ENCODE results near the gene CTNNB1. TPM values are rescaled to one million over a fixed set of nuclear protein-coding genes. Genes with fewer than 3 reads are reported as not detected.
A peak's percentile ranks its signal among the peaks of the same experiment; 100 is the strongest.

CTNNB1 gene
- total and polyA plus RNA-seq, 2 of the 13 experiments (the other 11 are each of a cell fraction or from before 2014, with no cell fraction given) = 398 to 489 TPM

GRCh38 chr3:41267975-41268640 is 68.8 kb downstream of the CTNNB1 start (continued):
- no peak for TF ChIP-seq MEF2D (CRISPR knock-in tag; IDR thresholded peaks at IDR 0.05)
- peak; percentile 68; the same call in 1 of the 2 replicates for TF ChIP-seq NFIC (IDR thresholded peaks at IDR 0.05; ENCODE audit: low read length)
- peak; percentile 94 for TF ChIP-seq IRF2 (CRISPR knock-in tag; IDR thresholded peaks at IDR 0.05)
- TF ChIP-seq SKI (IDR thresholded peaks at IDR 0.05; ENCODE audit: partially characterized antibody) = peak; percentile 93
- TF ChIP-seq ZNF124 (CRISPR knock-in tag; IDR thresholded peaks at IDR 0.05) = peak; percentile 90
- no peak for TF ChIP-seq ZNF326 (CRISPR knock-in tag; IDR thresholded peaks at IDR 0.05; ENCODE audit: borderline replicate concordance)
- TF ChIP-seq MIER2 (CRISPR knock-in tag; IDR thresholded peaks at IDR 0.05) = peak; percentile 82; the same call in 1 of the 2 replicates
- TF ChIP-seq ZNF530 (CRISPR knock-in tag; IDR thresholded peaks at IDR 0.05; ENCODE audit: low read depth) = no peak
- TF ChIP-seq ZNF232 (CRISPR knock-in tag; IDR thresholded peaks at IDR 0.05; ENCODE audit: borderline replicate concordance) = 0 out of 2 replicates have a peak, but pooled peaks have one; percentile 31
- TF ChIP-seq LBX2 (CRISPR knock-in tag; IDR thresholded peaks at IDR 0.05; ENCODE audit: borderline replicate concordance) = no peak
- TF ChIP-seq ZNF839 (CRISPR knock-in tag; IDR thresholded peaks at IDR 0.05; ENCODE audit: borderline replicate concordance) = no peak
- TF ChIP-seq, protein P1, sequence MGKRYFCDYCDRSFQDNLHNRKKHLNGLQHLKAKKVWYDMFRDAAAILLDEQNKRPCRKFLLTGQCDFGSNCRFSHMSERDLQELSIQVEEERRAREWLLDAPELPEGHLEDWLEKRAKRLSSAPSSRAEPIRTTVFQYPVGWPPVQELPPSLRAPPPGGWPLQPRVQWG (CRISPR knock-in tag; IDR thresholded peaks at IDR 0.05; ENCODE audit: borderline replicate concordance, low read depth) = no peak
- TF ChIP-seq ZNF441 (CRISPR knock-in tag; IDR thresholded peaks at IDR 0.05; ENCODE audit: borderline replicate concordance) = no peak
- TF ChIP-seq TP53 (CRISPR knock-in tag; conservative IDR thresholded peaks at IDR 0.05) = no peak
- TF ChIP-seq ATF7-NPFF (CRISPR knock-in tag; IDR thresholded peaks at IDR 0.05; ENCODE audit: low read depth) = no peak
- TF ChIP-seq, protein P2, sequence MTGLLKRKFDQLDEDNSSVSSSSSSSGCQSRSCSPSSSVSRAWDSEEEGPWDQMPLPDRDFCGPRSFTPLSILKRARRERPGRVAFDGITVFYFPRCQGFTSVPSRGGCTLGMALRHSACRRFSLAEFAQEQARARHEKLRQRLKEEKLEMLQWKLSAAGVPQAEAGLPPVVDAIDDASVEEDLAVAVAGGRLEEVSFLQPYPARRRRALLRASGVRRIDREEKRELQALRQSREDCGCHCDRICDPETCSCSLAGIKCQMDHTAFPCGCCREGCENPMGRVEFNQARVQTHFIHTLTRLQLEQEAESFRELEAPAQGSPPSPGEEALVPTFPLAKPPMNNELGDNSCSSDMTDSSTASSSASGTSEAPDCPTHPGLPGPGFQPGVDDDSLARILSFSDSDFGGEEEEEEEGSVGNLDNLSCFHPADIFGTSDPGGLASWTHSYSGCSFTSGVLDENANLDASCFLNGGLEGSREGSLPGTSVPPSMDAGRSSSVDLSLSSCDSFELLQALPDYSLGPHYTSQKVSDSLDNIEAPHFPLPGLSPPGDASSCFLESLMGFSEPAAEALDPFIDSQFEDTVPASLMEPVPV (CRISPR knock-in tag; IDR thresholded peaks at IDR 0.05) = no peak
- no peak for TF ChIP-seq ZNF180 (CRISPR knock-in tag; IDR thresholded peaks at IDR 0.05; ENCODE audit: borderline replicate concordance, low read depth)
- TF ChIP-seq TARDBP (CRISPR knock-in tag; IDR thresholded peaks at IDR 0.05) = peak; percentile 90
- TF ChIP-seq, protein P3, sequence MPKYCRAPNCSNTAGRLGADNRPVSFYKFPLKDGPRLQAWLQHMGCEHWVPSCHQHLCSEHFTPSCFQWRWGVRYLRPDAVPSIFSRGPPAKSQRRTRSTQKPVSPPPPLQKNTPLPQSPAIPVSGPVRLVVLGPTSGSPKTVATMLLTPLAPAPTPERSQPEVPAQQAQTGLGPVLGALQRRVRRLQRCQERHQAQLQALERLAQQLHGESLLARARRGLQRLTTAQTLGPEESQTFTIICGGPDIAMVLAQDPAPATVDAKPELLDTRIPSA (CRISPR knock-in tag; IDR thresholded peaks at IDR 0.05; ENCODE audit: borderline replicate concordance) = no peak
- peak; percentile 96 for TF ChIP-seq ZNF644 (CRISPR knock-in tag; IDR thresholded peaks at IDR 0.05; ENCODE audit: low read depth)

Measured in HepG2 (cell line).